MM.1S (cell line): ENCODE results near the gene ZNF263.

Experiments
- DNase-seq: peaks from one replicate; pipeline ENCODE4 v3.0.0-alpha.2; 2015
- H2AFZ ChIP-seq: fragments of 300-600 bp; sonication (generic); 2 replicates; pipeline ENCODE4 v1.6.0; 2016; ENCODE audit warnings: antibody characterized with exemption, low read length
- H3F3A ChIP-seq: fragments of 300-600 bp; sonication (generic); 2 replicates; pipeline ENCODE4 v1.6.1; 2016; ENCODE audit warnings: mild to moderate bottlenecking, antibody characterized with exemption, low read length, moderate library complexity, mixed read lengths; ENCODE audit not compliant: insufficient read depth
- H3K27ac ChIP-seq: fragments of 300-600 bp; sonication (generic); 2 replicates; pipeline ENCODE4 v1.5.1; 2016; ENCODE audit warnings: mild to moderate bottlenecking, low read length
- H3K27me3 ChIP-seq: fragments of 300-600 bp; sonication (generic); replicated peaks from 2 replicates; pipeline ENCODE4 v1.6.0; 2016; ENCODE audit warnings: low read length; ENCODE audit not compliant: insufficient read depth
- H3K36me3 ChIP-seq: fragments of 300-600 bp; sonication (generic); replicated peaks from 2 replicates; pipeline ENCODE4 v1.6.1; 2016; ENCODE audit warnings: mild to moderate bottlenecking, low read length, mixed read lengths; ENCODE audit not compliant: insufficient read depth
- H3K4me1 ChIP-seq: fragments of 300-600 bp; sonication (generic); 2 replicates; pipeline ENCODE4 v1.6.1; 2016; ENCODE audit warnings: low read length, mixed read lengths
- H3K4me2 ChIP-seq: fragments of 300-600 bp; sonication (generic); 2 replicates; pipeline ENCODE4 v1.6.0; 2016; ENCODE audit warnings: low read depth, low read length
- H3K4me3 ChIP-seq: fragments of 300-600 bp; sonication (generic); 2 replicates; pipeline ENCODE4 v1.5.1; 2016; ENCODE audit warnings: low read length, mixed read lengths
- H3K79me2 ChIP-seq: fragments of 300-600 bp; sonication (generic); 2 replicates; pipeline ENCODE4 v1.6.1; 2016; ENCODE audit warnings: mixed run types, low read length, mixed read lengths
- H3K9ac ChIP-seq: fragments of 300-600 bp; sonication (generic); 2 replicates; pipeline ENCODE4 v1.6.1; 2016; ENCODE audit warnings: low read length, mixed read lengths
- H3K9me2 ChIP-seq: fragments of 300-600 bp; sonication (generic); replicated peaks from 2 replicates; pipeline ENCODE4 v1.6.1; 2016; ENCODE audit warnings: mild to moderate bottlenecking, low read length, mixed read lengths; ENCODE audit not compliant: insufficient read depth
- H3K9me3 ChIP-seq: fragments of 300-600 bp; sonication (generic); replicated peaks from 2 replicates; pipeline ENCODE4 v1.6.1; 2016; ENCODE audit warnings: mild to moderate bottlenecking, low read length, mixed read lengths; ENCODE audit not compliant: insufficient read depth
- H4K20me1 ChIP-seq: fragments of 300-600 bp; sonication (generic); 2 replicates; pipeline ENCODE4 v1.6.1; 2016; ENCODE audit warnings: mild to moderate bottlenecking, low read length, moderate library complexity, mixed read lengths; ENCODE audit not compliant: insufficient read depth
- EZH2 ChIP-seq: fragments of 300-600 bp; sonication (generic); optimal IDR thresholded peaks from 2 replicates; pipeline ENCODE3; 2017; ENCODE audit warnings: low read depth, mild to moderate bottlenecking, antibody characterized with exemption, low read length, mixed read lengths
- EZH2phosphoT487 ChIP-seq: fragments of 300-600 bp; sonication (generic); IDR thresholded peaks from 2 replicates; pipeline ENCODE4 v1.6.1; 2018; ENCODE audit warnings: antibody characterized with exemption, low read length
- TF ChIP-seq, protein P1 (sequence below): fragments of 300-600 bp; sonication (generic); IDR thresholded peaks from 2 replicates; pipeline ENCODE4 v1.5.1; 2016; ENCODE audit warnings: antibody characterized with exemption, low read length, mixed read lengths

Gene ZNF263

DNA sequence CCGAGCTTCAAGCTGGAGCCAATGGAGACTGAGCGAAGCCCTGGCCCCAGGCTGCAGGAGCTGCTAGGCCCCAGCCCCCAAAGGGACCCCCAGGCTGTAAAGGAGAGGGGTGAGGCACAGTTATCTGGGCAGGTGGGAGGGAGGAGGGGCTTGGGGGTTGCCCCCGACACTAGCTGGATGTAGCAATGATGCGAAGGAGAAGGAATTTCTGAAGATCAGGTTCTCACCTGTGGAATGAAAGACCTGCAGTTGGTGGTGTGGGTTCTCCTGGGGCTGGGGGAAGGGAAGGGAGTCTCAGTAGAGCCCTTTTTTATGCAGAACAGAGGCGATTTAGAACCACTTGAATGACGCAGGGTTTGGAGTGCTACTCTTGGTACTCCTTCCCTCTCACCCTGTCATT, 1.8 kb downstream of the ZNF263 start:
- Histone ChIP-seq H3K27me3 (no peaks in the 10 kb centered on the region), H3K9ac (no peak overlapping the region), H2AFZ (no peak overlapping the region), H3K4me1 (no peaks in the 10 kb centered on the region), H3K4me2 (no peak overlapping the region), H3K36me3 (peaks cover 24% of the 10 kb centered on the region), H3K9me3 (no peaks in the 10 kb centered on the region), H3K9me2 (no peaks in the 10 kb centered on the region), H3K4me3 (no peak overlapping the region), H3K79me2 (peaks cover 29% of the 10 kb centered on the region), H3F3A (no peaks in the 10 kb centered on the region), H4K20me1 (no peaks in the 10 kb centered on the region), H3K27ac (no peak overlapping the region)
- no peak for DNase-seq
- TF ChIP-seq EZH2 (no peak), EZH2phosphoT487 (no peak)
- TF ChIP-seq, protein P1, sequence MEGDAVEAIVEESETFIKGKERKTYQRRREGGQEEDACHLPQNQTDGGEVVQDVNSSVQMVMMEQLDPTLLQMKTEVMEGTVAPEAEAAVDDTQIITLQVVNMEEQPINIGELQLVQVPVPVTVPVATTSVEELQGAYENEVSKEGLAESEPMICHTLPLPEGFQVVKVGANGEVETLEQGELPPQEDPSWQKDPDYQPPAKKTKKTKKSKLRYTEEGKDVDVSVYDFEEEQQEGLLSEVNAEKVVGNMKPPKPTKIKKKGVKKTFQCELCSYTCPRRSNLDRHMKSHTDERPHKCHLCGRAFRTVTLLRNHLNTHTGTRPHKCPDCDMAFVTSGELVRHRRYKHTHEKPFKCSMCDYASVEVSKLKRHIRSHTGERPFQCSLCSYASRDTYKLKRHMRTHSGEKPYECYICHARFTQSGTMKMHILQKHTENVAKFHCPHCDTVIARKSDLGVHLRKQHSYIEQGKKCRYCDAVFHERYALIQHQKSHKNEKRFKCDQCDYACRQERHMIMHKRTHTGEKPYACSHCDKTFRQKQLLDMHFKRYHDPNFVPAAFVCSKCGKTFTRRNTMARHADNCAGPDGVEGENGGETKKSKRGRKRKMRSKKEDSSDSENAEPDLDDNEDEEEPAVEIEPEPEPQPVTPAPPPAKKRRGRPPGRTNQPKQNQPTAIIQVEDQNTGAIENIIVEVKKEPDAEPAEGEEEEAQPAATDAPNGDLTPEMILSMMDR = no peak

DNA sequence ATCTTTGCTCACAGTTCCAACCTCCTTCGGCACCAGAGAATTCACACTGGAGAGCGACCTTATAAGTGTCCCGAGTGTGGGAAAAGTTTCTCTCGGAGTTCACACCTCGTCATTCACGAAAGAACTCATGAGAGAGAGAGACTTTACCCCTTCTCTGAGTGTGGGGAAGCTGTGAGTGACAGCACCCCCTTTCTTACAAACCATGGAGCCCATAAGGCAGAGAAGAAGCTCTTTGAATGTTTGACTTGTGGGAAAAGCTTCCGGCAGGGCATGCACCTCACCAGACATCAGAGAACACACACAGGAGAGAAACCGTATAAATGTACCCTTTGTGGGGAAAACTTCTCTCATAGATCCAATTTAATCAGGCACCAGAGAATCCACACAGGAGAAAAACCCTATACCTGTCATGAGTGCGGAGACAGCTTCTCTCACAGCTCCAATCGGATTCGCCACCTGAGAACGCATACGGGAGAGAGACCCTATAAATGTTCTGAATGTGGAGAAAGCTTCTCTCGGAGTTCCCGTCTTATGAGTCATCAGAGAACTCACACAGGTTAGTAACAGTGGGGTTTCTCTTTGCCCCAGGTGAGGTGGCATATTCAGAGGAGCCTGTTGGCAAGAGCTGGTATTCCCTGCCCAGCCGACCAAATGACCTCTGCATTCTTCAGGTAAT, 6.8 kb downstream of the ZNF263 start:
- peaks cover 13% of the 10 kb centered on the region for H3K79me2 ChIP-seq
- H2AFZ ChIP-seq = no peak overlapping the region
- no peaks in the 10 kb centered on the region for H3K27me3 ChIP-seq
- H3K4me2 ChIP-seq = no peak overlapping the region
- TF ChIP-seq, protein P1 = no peak
- TF ChIP-seq EZH2phosphoT487 (no peak), EZH2 (no peak)
- H3K9me3 ChIP-seq = no peaks in the 10 kb centered on the region
- peaks cover 39% of the 10 kb centered on the region for H3K36me3 ChIP-seq
- H3F3A ChIP-seq = no peaks in the 10 kb centered on the region
- no peaks in the 10 kb centered on the region for H4K20me1 ChIP-seq
- H3K9ac ChIP-seq = no peak overlapping the region
- H3K4me3 ChIP-seq = no peak overlapping the region
- H3K9me2 ChIP-seq = no peaks in the 10 kb centered on the region
- no peak for DNase-seq
- no peaks in the 10 kb centered on the region for H3K4me1 ChIP-seq
- H3K27ac ChIP-seq = no peak overlapping the region

DNA sequence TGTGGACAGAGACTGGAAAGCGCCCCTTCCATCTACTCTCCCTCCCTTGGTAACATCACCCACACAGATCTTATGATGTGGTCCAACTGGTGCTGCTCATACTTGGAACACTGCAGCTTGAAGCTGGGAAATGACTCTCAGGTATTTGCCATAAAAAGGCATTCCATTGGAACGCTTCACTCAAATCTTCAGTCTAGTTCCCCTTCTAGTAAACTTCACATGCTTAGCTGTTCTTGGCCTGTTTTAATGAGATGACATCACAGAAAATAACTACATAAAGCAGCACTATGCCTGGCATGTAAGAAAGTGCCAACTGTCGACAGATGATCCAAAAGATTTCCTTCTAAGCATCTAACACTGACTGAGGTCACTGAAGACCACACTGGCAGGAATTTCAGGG, 9.3 kb downstream of the ZNF263 start:
- H3K27ac ChIP-seq = no peak overlapping the region
- no peaks in the 10 kb centered on the region for H3K79me2 ChIP-seq
- H3K9ac ChIP-seq = no peak overlapping the region
- H3K27me3 ChIP-seq = no peaks in the 10 kb centered on the region
- no peak overlapping the region for H3K4me3 ChIP-seq
- DNase-seq = no peak
- no peaks in the 10 kb centered on the region for H4K20me1 ChIP-seq
- no peak overlapping the region for H2AFZ ChIP-seq
- TF ChIP-seq, protein P1 = no peak
- no peak overlapping the region for H3K4me2 ChIP-seq
- H3K9me2 ChIP-seq = no peaks in the 10 kb centered on the region
- H3K36me3 ChIP-seq = peaks cover 29% of the 10 kb centered on the region
- no peaks in the 10 kb centered on the region for H3K9me3 ChIP-seq
- no peaks in the 10 kb centered on the region for H3F3A ChIP-seq
- H3K4me1 ChIP-seq = no peaks in the 10 kb centered on the region
